Ascending aorta (tissue), 2 donors: ENCODE results near the gene BMAL1. TPM values are rescaled to one million over a fixed set of nuclear protein-coding genes. Genes with fewer than 3 reads are reported as not detected.

ENCODE experiments used
- DNase-seq, 2 donors: peaks; one replicate each; pipeline ENCODE4 v3.0.0-alpha.2; 2019; ENCODE audit warnings: low spot score in 2 of 2
- H3K27ac ChIP-seq, 2 donors: fragments of 200-600 bp; sonication (generic); one replicate each; pipeline ENCODE4 v1.5.1; 2016 to 2017; ENCODE audit warnings: mild to moderate bottlenecking in 1 of 2
- H3K27me3 ChIP-seq: fragments of 200-600 bp; sonication (generic); one replicate; pipeline ENCODE4 v1.5.1; 2017
- H3K36me3 ChIP-seq, 2 donors: fragments of 200-600 bp; sonication (generic); one replicate each; pipeline ENCODE4 v1.5.1; 2016
- H3K4me1 ChIP-seq, 2 donors: fragments of 200-600 bp; sonication (generic); one replicate each; pipeline ENCODE4 v1.5.1; 2016 to 2017; ENCODE audit warnings: mild to moderate bottlenecking in 1 of 2
- H3K4me3 ChIP-seq, 2 donors: fragments of 200-600 bp; sonication (generic); one replicate each; pipeline ENCODE4 v1.5.1; 2016 to 2017; ENCODE audit warnings: mild to moderate bottlenecking in 1 of 2
- H3K9me3 ChIP-seq, 2 donors: fragments of 200-600 bp; sonication (generic); one replicate each; pipeline ENCODE4 v1.5.1; 2016
- intact Hi-C: fragments of 100-400 bp; cut with DNase I; formaldehyde crosslinking; loops from one replicate; pipeline ENCODE4 v1.15.1; 2023
- total RNA-seq: library from RNA; depleted of rRNA; stranded (reverse); fragments of >200 nt; gene quantifications from one replicate; pipeline ENCODE4 v1.1.0, GENCODE V29; 2016
- TF ChIP-seq, protein P1 (sequence below), 3 experiments: fragments of 200-600 bp in 2 of 3; fragments of 450-650 bp in 1 of 3; sonication (generic) in 2 of 3; IDR thresholded peaks; one replicate each; pipeline ENCODE4 v1.5.1; 2016 to 2019; ENCODE audit warnings: antibody characterized with exemption in 3 of 3, mild to moderate bottlenecking in 1 of 3, moderate library complexity in 1 of 3

The BMAL1 gene
- total RNA-seq, 1 donor from 2014 or later: 15.9 TPM

GRCh38 chr11:13283636-13284035 is 6.0 kb downstream of the BMAL1 start:
- intact Hi-C loops: no loop called here
- no peaks in the 10 kb centered on the region for H3K27me3 ChIP-seq
- no peak overlapping the region for H3K27ac ChIP-seq
- H3K4me3 ChIP-seq: no peak overlapping the region
- DNase-seq: no peak
- TF ChIP-seq, protein P1, sequence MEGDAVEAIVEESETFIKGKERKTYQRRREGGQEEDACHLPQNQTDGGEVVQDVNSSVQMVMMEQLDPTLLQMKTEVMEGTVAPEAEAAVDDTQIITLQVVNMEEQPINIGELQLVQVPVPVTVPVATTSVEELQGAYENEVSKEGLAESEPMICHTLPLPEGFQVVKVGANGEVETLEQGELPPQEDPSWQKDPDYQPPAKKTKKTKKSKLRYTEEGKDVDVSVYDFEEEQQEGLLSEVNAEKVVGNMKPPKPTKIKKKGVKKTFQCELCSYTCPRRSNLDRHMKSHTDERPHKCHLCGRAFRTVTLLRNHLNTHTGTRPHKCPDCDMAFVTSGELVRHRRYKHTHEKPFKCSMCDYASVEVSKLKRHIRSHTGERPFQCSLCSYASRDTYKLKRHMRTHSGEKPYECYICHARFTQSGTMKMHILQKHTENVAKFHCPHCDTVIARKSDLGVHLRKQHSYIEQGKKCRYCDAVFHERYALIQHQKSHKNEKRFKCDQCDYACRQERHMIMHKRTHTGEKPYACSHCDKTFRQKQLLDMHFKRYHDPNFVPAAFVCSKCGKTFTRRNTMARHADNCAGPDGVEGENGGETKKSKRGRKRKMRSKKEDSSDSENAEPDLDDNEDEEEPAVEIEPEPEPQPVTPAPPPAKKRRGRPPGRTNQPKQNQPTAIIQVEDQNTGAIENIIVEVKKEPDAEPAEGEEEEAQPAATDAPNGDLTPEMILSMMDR (IDR thresholded peaks at IDR 0.05): no peak
- no peaks in the 10 kb centered on the region for H3K36me3 ChIP-seq
- H3K9me3 ChIP-seq: no peaks in the 10 kb centered on the region
- H3K4me1 ChIP-seq: peaks cover 0 to 16% of the 10 kb centered on the region in 2 donors

GRCh38 chr11:13284776-13285588 is 7.4 kb downstream of the BMAL1 start:
- Histone ChIP-seq H3K27ac (no peak overlapping the region), H3K4me1 (peaks cover 0 to 7% of the 10 kb centered on the region in 2 donors), H3K36me3 (no peaks in the 10 kb centered on the region), H3K9me3 (no peaks in the 10 kb centered on the region), H3K4me3 (no peak overlapping the region), H3K27me3 (no peaks in the 10 kb centered on the region)
- TF ChIP-seq, protein P1 (IDR thresholded peaks at IDR 0.05): no peak
- DNase-seq: no peak
- intact Hi-C loops: no loop called here

- intact Hi-C loops: no loop called here
- H3K27ac ChIP-seq: no peak overlapping the region
- H3K9me3 ChIP-seq: no peaks in the 10 kb centered on the region
- no peak for DNase-seq
- no peak overlapping the region for H3K4me3 ChIP-seq
- no peaks in the 10 kb centered on the region for H3K36me3 ChIP-seq
- TF ChIP-seq, protein P1 (IDR thresholded peaks at IDR 0.05): no peak
- peaks cover 0 to 7% of the 10 kb centered on the region in 2 donors for H3K4me1 ChIP-seq
- no peaks in the 10 kb centered on the region for H3K27me3 ChIP-seq
These were observed 8.8 kb downstream of the BMAL1 start for GRCh38 chr11:13286279-13286821.

- intact Hi-C loops: no loop called here
- no peak overlapping the region for H3K27ac ChIP-seq
- H3K4me1 ChIP-seq: peaks cover 0 to 7% of the 10 kb centered on the region in 2 donors
- H3K9me3 ChIP-seq: no peaks in the 10 kb centered on the region
- no peak overlapping the region for H3K4me3 ChIP-seq
- H3K27me3 ChIP-seq: no peaks in the 10 kb centered on the region
- TF ChIP-seq, protein P1 (IDR thresholded peaks at IDR 0.05): no peak
- DNase-seq: no peak
- no peaks in the 10 kb centered on the region for H3K36me3 ChIP-seq
These were observed 9.4 kb downstream of the BMAL1 start for GRCh38 chr11:13287036-13287435.

DNA sequence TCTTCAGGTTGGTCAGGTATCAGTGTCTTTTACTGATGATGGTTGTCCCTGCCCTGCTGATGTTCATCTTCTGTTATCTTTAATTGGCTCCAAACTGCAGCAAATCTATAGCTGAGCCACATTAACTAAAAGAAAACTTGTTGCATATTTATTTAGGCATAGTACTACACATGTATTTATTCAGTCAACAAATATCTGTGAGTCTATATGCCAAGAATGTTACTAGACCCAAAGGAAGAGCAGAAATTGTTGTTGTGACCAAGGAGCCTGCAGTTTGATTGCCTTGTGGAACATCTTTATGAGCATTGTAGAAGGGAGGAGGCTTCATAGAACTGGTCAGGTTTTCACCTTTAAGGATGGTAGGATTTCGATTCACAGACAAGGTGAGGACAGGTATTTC is 10.1 kb downstream of the BMAL1 start:
- Histone ChIP-seq H3K9me3 (no peaks in the 10 kb centered on the region), H3K4me1 (peaks cover 0 to 7% of the 10 kb centered on the region in 2 donors), H3K27ac (no peak overlapping the region), H3K36me3 (no peaks in the 10 kb centered on the region), H3K4me3 (no peak overlapping the region), H3K27me3 (no peaks in the 10 kb centered on the region)
- TF ChIP-seq, protein P1 (IDR thresholded peaks at IDR 0.05): no peak
- no peak for DNase-seq
- intact Hi-C loops: no loop called here
